PC-3 (cell line): ENCODE measurements around the gene ALOXE3. TPM values are rescaled to one million over a fixed set of nuclear protein-coding genes. Genes with fewer than 3 reads are reported as not detected.

Experiments used
- ATAC-seq: fragments of 200-7000 bp; cut with Tn5 transposase; 2 replicates; pipeline ENCODE4 v1.9.1; 2020; ENCODE audit warnings: mild to moderate bottlenecking, moderate library complexity
- BruUV-seq: library from RNA; stranded (reverse); fragments of 400-500 nt; replicated peaks from 2 replicates; lab custom pipeline; 2021; lab: Mats Ljungman, UMichigan
- CTCF ChIA-PET: fragments of 300-600 bp; sonication (Branson Sonifier 250); formaldehyde crosslinking; loops from one replicate; lab custom pipeline; 2022; ENCODE audit warnings: antibody characterized with exemption; lab: Charles Lee
- POLR2A ChIA-PET: fragments of 300-600 bp; sonication (Branson Sonifier 250); formaldehyde crosslinking; loops from one replicate; lab custom pipeline; 2022; ENCODE audit warnings: antibody characterized with exemption; ENCODE audit not compliant: unreplicated experiment; lab: Charles Lee
- DNase-seq: peaks from one replicate; pipeline ENCODE4 v3.0.0-alpha.2; 2015
- H2AFZ ChIP-seq: fragments of 300-600 bp; sonication (generic); 2 replicates; pipeline ENCODE4 v1.6.0; 2016; ENCODE audit warnings: antibody characterized with exemption, low read length
- H3F3A ChIP-seq: fragments of 300-600 bp; sonication (generic); one replicate; pipeline ENCODE4 v1.6.0; 2017; ENCODE audit warnings: antibody characterized with exemption, low read length, control low read depth, mild to moderate bottlenecking; ENCODE audit not compliant: unreplicated experiment
- H3K27ac ChIP-seq: fragments of 300-600 bp; sonication (generic); 2 replicates; pipeline ENCODE4 v1.5.1; 2016; ENCODE audit warnings: mild to moderate bottlenecking, low read length
- H3K27me3 ChIP-seq: fragments of 300-600 bp; sonication (generic); 2 replicates; pipeline ENCODE4 v1.6.1; 2016; ENCODE audit warnings: low read length, mixed read lengths
- H3K36me3 ChIP-seq: fragments of 300-600 bp; sonication (generic); 2 replicates; pipeline ENCODE4 v1.6.1; 2016; ENCODE audit warnings: low read depth, mixed run types, low read length, mixed read lengths
- H3K4me1 ChIP-seq: fragments of 300-600 bp; sonication (generic); 2 replicates; pipeline ENCODE4 v1.5.1; 2016; ENCODE audit warnings: low read length; ENCODE audit not compliant: insufficient read depth
- H3K4me2 ChIP-seq: fragments of 300-600 bp; sonication (generic); 2 replicates; pipeline ENCODE4 v1.6.0; 2016; ENCODE audit warnings: low read length
- H3K4me3 ChIP-seq: fragments of 300-600 bp; sonication (generic); 2 replicates; pipeline ENCODE4 v1.5.1; 2016; ENCODE audit warnings: mild to moderate bottlenecking, low read length, mixed read lengths
- H3K79me2 ChIP-seq: fragments of 300-600 bp; sonication (generic); 2 replicates; pipeline ENCODE4 v1.6.1; 2017; ENCODE audit warnings: low read length, mixed read lengths
- H3K9ac ChIP-seq: fragments of 300-600 bp; sonication (generic); 2 replicates; pipeline ENCODE4 v1.6.0; 2016; ENCODE audit warnings: mild to moderate bottlenecking, low read length
- H3K9me2 ChIP-seq: fragments of 300-600 bp; sonication (generic); replicated peaks from 2 replicates; pipeline ENCODE4 v1.6.1; 2016; ENCODE audit warnings: mixed run types, low read length, mixed read lengths
- H3K9me3 ChIP-seq: fragments of 300-600 bp; sonication (generic); 2 replicates; pipeline ENCODE4 v1.6.1; 2016; ENCODE audit warnings: low read length, mixed read lengths
- H4K20me1 ChIP-seq: fragments of 300-600 bp; sonication (generic); 2 replicates; pipeline ENCODE4 v1.6.1; 2016; ENCODE audit warnings: low read length, mixed read lengths
- CTCF ChIP-seq: fragments of 300-600 bp; sonication (generic); conservative IDR thresholded peaks from 2 replicates; pipeline ENCODE4 v1.5.1; 2017; ENCODE audit warnings: antibody characterized with exemption, low read depth, mild to moderate bottlenecking, low read length
- EZH2 ChIP-seq: fragments of 300-600 bp; sonication (generic); IDR thresholded peaks from one replicate; pipeline ENCODE4 v1.6.1; 2017; ENCODE audit warnings: antibody characterized with exemption, mild to moderate bottlenecking, low read length; ENCODE audit not compliant: unreplicated experiment
- EZH2phosphoT487 ChIP-seq: fragments of 300-600 bp; sonication (generic); IDR thresholded peaks from 2 replicates; pipeline ENCODE4 v1.6.1; 2018; ENCODE audit warnings: mild to moderate bottlenecking, antibody characterized with exemption, low read length, borderline replicate concordance
- intact Hi-C: fragments of 100-400 bp; cut with micrococcal nuclease; formaldehyde crosslinking; loops from 2 replicates; pipeline ENCODE4 v1.9.0; 2023
- total RNA-seq: library from RNA; depleted of rRNA; stranded (reverse); fragments of >200 nt; gene quantifications from 2 replicates; pipeline ENCODE4 v1.2.3, GENCODE V29; 2014

The ALOXE3 gene
- total RNA-seq, 1 experiment from 2014 or later: 1.4 TPM

GRCh38 chr17:8075081-8075480 is 43.2 kb downstream of the ALOXE3 start:
- H3K9me2 ChIP-seq: no peaks in the 10 kb centered on the region
- CTCF ChIA-PET: interaction anchor here (1.9 to 2.0 kb wide), 2 partner anchors 12 to 15 kb away, joined by 4 to 12 read pairs; no protein-coding TSS in a partner anchor
- no peak overlapping the region for H3K9ac ChIP-seq
- intact Hi-C loops: no loop called here
- no peaks in the 10 kb centered on the region for H3K79me2 ChIP-seq
- H4K20me1 ChIP-seq: no peaks in the 10 kb centered on the region
- H3K36me3 ChIP-seq: no peaks in the 10 kb centered on the region
- no peaks in the 10 kb centered on the region for H3K9me3 ChIP-seq
- peaks cover 5% of the 10 kb centered on the region; the same call in 1 of the 2 replicates for H3K4me1 ChIP-seq
- H3K4me3 ChIP-seq: no peak overlapping the region
- H3F3A ChIP-seq: no peaks in the 10 kb centered on the region
- ATAC-seq (no peak), DNase-seq (no peak)
- POLR2A ChIA-PET: no interaction called here
- no peak overlapping the region for H3K27ac ChIP-seq
- TF ChIP-seq EZH2phosphoT487 (no peak), CTCF (no peak), EZH2 (no peak)
- H2AFZ ChIP-seq: no peak overlapping the region
- no TSS peak for BruUV-seq
- H3K4me2 ChIP-seq: no peak overlapping the region
- H3K27me3 ChIP-seq: peaks cover 30% of the 10 kb centered on the region

- Histone ChIP-seq H3K27ac (no peak overlapping the region), H3K36me3 (no peaks in the 10 kb centered on the region), H3K4me1 (peaks cover 4% of the 10 kb centered on the region; the same call in 1 of the 2 replicates), H4K20me1 (no peaks in the 10 kb centered on the region), H3K4me3 (no peak overlapping the region), H3K79me2 (no peaks in the 10 kb centered on the region), H3K27me3 (peaks cover 30% of the 10 kb centered on the region), H3F3A (no peaks in the 10 kb centered on the region), H2AFZ (no peak overlapping the region), H3K4me2 (no peak overlapping the region), H3K9ac (no peak overlapping the region), H3K9me3 (no peaks in the 10 kb centered on the region), H3K9me2 (no peaks in the 10 kb centered on the region)
- no TSS peak for BruUV-seq
- no peak for DNase-seq
- CTCF ChIA-PET: interaction anchor here (0.7 to 2.0 kb wide), 4 partner anchors 12 to 264 kb away, joined by 4 to 12 read pairs (median 7); no protein-coding TSS in a partner anchor
- ATAC-seq: no peak
- TF ChIP-seq EZH2: no peak
- no peak for TF ChIP-seq CTCF
- no peak for TF ChIP-seq EZH2phosphoT487
- POLR2A ChIA-PET: no interaction called here
- intact Hi-C loops: no loop called here
These were observed 43.8 kb downstream of the ALOXE3 start for GRCh38 chr17:8074554-8074953.

- no peaks in the 10 kb centered on the region for H3F3A ChIP-seq
- no peaks in the 10 kb centered on the region for H3K36me3 ChIP-seq
- H3K4me3 ChIP-seq: peak overlapping the region; percentile 57
- no TSS peak for BruUV-seq
- intact Hi-C loops: no loop called here
- H3K4me1 ChIP-seq: peaks cover 4% of the 10 kb centered on the region; the same call in 1 of the 2 replicates
- POLR2A ChIA-PET: no interaction called here
- H3K27me3 ChIP-seq: peaks cover 30% of the 10 kb centered on the region
- H3K9me2 ChIP-seq: no peaks in the 10 kb centered on the region
- H3K9ac ChIP-seq: no peak overlapping the region
- H3K79me2 ChIP-seq: no peaks in the 10 kb centered on the region
- H3K4me2 ChIP-seq: peak overlapping the region; percentile 79
- 0 out of 2 replicates have a peak overlapping the region, but pooled peaks have one; percentile 63 for H2AFZ ChIP-seq
- no peak overlapping the region for H3K27ac ChIP-seq
- DNase-seq (peak; percentile 60), ATAC-seq (peak; percentile 84)
- TF ChIP-seq CTCF: peak; percentile 82
- no peak for TF ChIP-seq EZH2
- TF ChIP-seq EZH2phosphoT487: no peak
- no peaks in the 10 kb centered on the region for H3K9me3 ChIP-seq
- H4K20me1 ChIP-seq: no peaks in the 10 kb centered on the region
- CTCF ChIA-PET: interaction anchor here (0.5 to 2.0 kb wide), 7 partner anchors 11 to 264 kb away, joined by 3 to 12 read pairs (median 4); partner anchors contain the start of gene HES7
These were observed 44.5 kb downstream of the ALOXE3 start for GRCh38 chr17:8073627-8074484.
